Measurements from ENCODE around the gene NUDT3.
A peak's percentile ranks its signal among the peaks of the same experiment; 100 is the strongest.

NUDT3 gene

GRCh38 chr6:34425132-34425497 lies 32.6 kb upstream of the NUDT3 start:
- Histone ChIP-seq H3K27ac (peak overlapping the region; percentile 80), H3K4me2 (peak overlapping the region; percentile 89), H4K20me1 (ENCODE audit: insufficient read depth) (no peaks in the 10 kb centered on the region), H2AFZ (ENCODE audit: low read depth) (peak overlapping the region; percentile 96; the same call in 1 of the 2 replicates), H3K4me3 (IDR thresholded peaks at IDR 0.05; ENCODE audit: insufficient read depth, low read depth, low read length) (no peak overlapping the region), H3K79me2 (ENCODE audit: insufficient read depth, low read depth) (peaks cover 55% of the 10 kb centered on the region), H3K9ac (peak overlapping the region; percentile 99), H3K4me1 (ENCODE audit: low read depth, poor library complexity, severe bottlenecking) (peaks cover 38% of the 10 kb centered on the region), H3K27me3 (ENCODE audit: insufficient read depth, low read depth) (no peaks in the 10 kb centered on the region), H3K36me3 (ENCODE audit: insufficient read depth) (peaks cover 29% of the 10 kb centered on the region; the same call in 1 of the 2 replicates)
- TF ChIP-seq, protein P1, sequence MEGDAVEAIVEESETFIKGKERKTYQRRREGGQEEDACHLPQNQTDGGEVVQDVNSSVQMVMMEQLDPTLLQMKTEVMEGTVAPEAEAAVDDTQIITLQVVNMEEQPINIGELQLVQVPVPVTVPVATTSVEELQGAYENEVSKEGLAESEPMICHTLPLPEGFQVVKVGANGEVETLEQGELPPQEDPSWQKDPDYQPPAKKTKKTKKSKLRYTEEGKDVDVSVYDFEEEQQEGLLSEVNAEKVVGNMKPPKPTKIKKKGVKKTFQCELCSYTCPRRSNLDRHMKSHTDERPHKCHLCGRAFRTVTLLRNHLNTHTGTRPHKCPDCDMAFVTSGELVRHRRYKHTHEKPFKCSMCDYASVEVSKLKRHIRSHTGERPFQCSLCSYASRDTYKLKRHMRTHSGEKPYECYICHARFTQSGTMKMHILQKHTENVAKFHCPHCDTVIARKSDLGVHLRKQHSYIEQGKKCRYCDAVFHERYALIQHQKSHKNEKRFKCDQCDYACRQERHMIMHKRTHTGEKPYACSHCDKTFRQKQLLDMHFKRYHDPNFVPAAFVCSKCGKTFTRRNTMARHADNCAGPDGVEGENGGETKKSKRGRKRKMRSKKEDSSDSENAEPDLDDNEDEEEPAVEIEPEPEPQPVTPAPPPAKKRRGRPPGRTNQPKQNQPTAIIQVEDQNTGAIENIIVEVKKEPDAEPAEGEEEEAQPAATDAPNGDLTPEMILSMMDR (conservative IDR thresholded peaks at IDR 0.05; ENCODE audit: low read depth, low read length) = no peak

GRCh38 chr6:34424200-34425131 lies 32.0 kb upstream of the NUDT3 start:
- H3K27ac ChIP-seq = peak overlapping the region; percentile 80; the same call in 1 of the 2 replicates
- peak overlapping the region; percentile 89 for H3K4me2 ChIP-seq
- peak overlapping the region; percentile 99 for H3K9ac ChIP-seq
- H3K79me2 ChIP-seq (ENCODE audit: insufficient read depth, low read depth) = peaks cover 57% of the 10 kb centered on the region
- H2AFZ ChIP-seq (ENCODE audit: low read depth) = no peak overlapping the region
- H3K27me3 ChIP-seq (ENCODE audit: insufficient read depth, low read depth) = no peaks in the 10 kb centered on the region
- peaks cover 38% of the 10 kb centered on the region for H3K4me1 ChIP-seq (ENCODE audit: low read depth, poor library complexity, severe bottlenecking)
- peaks cover 34% of the 10 kb centered on the region; the same call in 1 of the 2 replicates for H3K36me3 ChIP-seq (ENCODE audit: insufficient read depth)
- no peaks in the 10 kb centered on the region for H4K20me1 ChIP-seq (ENCODE audit: insufficient read depth)
- H3K4me3 ChIP-seq (IDR thresholded peaks at IDR 0.05; ENCODE audit: insufficient read depth, low read depth, low read length) = no peak overlapping the region
- TF ChIP-seq, protein P1 (conservative IDR thresholded peaks at IDR 0.05; ENCODE audit: low read depth, low read length) = no peak

GRCh38 chr6:34423254-34423653 lies 30.8 kb upstream of the NUDT3 start:
- Histone ChIP-seq H3K27me3 (ENCODE audit: insufficient read depth, low read depth) (no peaks in the 10 kb centered on the region), H3K4me3 (IDR thresholded peaks at IDR 0.05; ENCODE audit: insufficient read depth, low read depth, low read length) (no peak overlapping the region), H3K79me2 (ENCODE audit: insufficient read depth, low read depth) (peaks cover 57% of the 10 kb centered on the region), H3K4me1 (ENCODE audit: low read depth, poor library complexity, severe bottlenecking) (peaks cover 38% of the 10 kb centered on the region), H4K20me1 (ENCODE audit: insufficient read depth) (no peaks in the 10 kb centered on the region), H2AFZ (ENCODE audit: low read depth) (no peak overlapping the region), H3K36me3 (ENCODE audit: insufficient read depth) (peaks cover 34% of the 10 kb centered on the region; the same call in 1 of the 2 replicates), H3K4me2 (peak overlapping the region; percentile 89; the same call in 1 of the 2 replicates), H3K9ac (no peak overlapping the region; the same call in 1 of the 2 replicates), H3K27ac (peak overlapping the region; percentile 30; the same call in 1 of the 2 replicates)
- TF ChIP-seq, protein P1 (conservative IDR thresholded peaks at IDR 0.05; ENCODE audit: low read depth, low read length) = no peak

DNA sequence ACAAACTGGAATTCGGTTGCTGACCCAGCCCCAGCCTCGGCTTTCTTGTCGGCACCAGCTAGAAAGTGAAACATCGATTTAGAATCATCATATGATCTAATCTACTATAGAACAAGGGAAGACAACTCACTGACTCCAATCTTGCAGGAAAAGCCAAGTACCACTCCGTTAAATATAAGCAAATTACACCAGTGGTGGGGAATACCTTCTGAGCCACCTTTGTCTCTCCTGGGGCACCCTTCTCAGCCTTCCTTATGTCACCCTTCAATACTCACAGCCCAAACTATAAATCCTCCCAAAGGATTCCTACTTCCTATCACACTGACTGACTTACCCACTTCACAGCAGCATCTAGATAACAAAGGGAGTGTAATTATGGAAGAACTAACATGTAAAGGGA lies 25.9 kb upstream of the NUDT3 start:
- H3K9ac ChIP-seq = no peak overlapping the region
- H2AFZ ChIP-seq (ENCODE audit: low read depth) = no peak overlapping the region
- H3K27ac ChIP-seq = no peak overlapping the region
- peaks cover 39% of the 10 kb centered on the region; the same call in 1 of the 2 replicates for H3K36me3 ChIP-seq (ENCODE audit: insufficient read depth)
- H3K4me1 ChIP-seq (ENCODE audit: low read depth, poor library complexity, severe bottlenecking) = peaks cover 24% of the 10 kb centered on the region
- no peak overlapping the region for H3K4me3 ChIP-seq (IDR thresholded peaks at IDR 0.05; ENCODE audit: insufficient read depth, low read depth, low read length)
- no peaks in the 10 kb centered on the region; the same call in 1 of the 2 replicates for H4K20me1 ChIP-seq (ENCODE audit: insufficient read depth)
- H3K79me2 ChIP-seq (ENCODE audit: insufficient read depth, low read depth) = peaks cover 32% of the 10 kb centered on the region
- TF ChIP-seq, protein P1 (conservative IDR thresholded peaks at IDR 0.05; ENCODE audit: low read depth, low read length) = no peak
- H3K27me3 ChIP-seq (ENCODE audit: insufficient read depth, low read depth) = no peaks in the 10 kb centered on the region
- no peak overlapping the region for H3K4me2 ChIP-seq
